Measurements from ENCODE around the gene CCDC69.

The CCDC69 gene

DNA sequence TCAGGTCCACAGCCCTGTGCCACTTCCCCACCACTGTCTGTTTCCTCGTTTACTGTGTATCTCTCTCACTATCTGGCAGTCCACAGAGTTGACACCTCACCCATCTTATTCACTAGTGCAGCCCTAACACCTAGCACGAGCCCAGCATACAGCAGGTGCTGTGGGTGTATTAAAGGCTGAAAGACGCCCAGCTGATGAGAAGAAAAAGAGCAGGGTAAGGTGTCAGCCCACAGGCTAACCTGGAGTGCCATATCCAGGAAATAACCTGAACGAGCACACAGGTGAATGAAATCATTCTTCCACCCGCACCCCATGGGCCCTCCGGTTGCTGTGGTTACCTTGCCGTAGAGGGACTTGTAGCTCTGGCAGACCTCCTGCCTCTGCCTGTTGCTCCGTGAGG is 84.9 kb downstream of the CCDC69 start:
- no peak for DNase-seq

DNA sequence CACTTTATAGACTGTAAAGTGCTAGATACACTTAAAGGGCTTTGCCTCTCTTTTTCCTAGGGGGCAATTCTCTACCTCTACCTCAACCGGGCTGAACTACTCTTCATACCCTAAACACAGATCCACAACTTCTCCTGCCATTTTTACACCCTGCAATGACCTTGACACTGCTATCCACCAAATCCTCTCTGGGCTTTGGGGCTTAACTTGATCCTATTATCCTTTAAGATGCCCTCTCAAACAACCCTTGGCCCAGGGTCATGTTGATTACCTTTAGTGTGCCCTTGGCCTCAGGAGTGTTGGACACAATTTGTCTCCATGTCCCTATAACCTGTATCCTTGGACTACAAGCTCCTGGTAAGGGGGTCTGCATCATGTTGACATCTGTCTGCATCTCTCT is 85.8 kb downstream of the CCDC69 start:
- no peak for DNase-seq

DNA sequence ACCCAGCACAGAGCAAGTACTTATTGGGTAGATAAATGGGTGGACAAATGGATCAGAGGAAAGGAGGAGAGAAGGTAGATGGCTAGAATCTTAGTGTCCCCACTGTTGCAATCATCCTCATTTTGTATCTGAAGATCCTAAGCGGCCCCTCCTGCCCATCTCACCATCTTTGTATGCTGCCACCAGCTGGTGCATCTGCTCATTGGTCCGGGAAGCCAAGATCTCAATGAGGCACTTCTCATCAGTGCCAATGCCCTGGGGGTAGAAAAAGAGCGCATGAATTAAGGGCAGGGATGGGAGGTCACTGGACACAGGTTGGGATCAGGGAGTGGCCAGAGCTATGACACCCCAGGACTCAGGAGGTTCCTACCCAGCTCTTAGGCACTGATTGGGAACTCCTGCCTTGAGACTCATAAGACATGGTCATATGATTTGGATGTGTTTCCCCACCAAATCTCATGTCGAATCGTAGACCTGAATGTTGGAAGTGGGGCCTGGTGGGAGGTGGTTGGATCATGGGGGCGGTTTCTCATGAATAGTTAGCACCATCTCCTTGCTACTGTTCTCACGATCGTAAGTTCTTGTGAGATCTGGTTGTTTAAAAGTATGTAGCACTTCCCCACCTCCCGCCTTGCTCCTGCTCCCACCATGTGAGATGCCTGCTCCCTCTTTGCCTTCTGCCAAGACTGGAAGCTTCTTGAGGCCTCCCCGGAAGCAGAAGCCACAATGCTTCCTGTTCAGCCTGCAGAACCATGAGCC is 86.6 kb downstream of the CCDC69 start:
- DNase-seq = no peak

DNA sequence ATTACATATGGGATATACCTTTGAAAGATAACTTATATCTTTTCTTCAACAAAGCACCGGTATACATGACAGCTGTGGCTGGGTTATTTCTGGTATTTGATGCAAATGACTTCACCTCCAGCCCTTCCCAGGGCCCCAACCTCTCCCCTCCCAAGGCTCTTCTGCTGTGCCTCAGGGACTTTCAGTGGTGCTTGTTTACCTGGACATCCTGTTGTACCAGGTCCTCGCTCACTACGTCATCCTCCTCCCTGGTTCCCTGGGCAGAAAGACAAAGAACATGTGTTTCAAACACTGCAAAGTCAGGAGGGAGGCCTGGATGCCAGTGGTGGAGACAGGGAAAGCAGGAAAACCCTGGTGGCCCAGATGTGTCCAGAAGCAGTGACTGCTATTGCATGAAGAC is 89.7 kb downstream of the CCDC69 start:
- DNase-seq = no peak

DNA sequence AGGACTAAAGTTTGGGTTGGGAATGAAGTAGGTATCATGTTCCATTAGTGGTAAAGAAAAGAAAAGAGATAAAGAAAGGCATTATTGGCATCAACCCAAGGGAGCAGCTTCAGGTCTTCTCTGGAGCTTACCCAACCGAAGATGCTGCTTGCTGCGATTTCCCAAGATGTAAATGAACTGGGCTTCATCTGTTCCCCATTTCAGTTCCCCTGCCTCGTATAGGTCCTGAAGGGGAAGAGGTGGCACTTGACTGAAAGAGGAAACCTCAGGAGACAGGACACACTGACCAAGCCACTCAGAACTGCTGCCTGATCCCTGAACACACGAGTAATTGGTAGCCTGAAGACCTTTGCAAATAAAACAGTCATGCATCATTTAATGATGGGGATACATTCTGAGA is 90.9 kb downstream of the CCDC69 start:
- no peak for DNase-seq
